ENCODE data around the gene RCOR3. TPM values are rescaled to one million over a fixed set of nuclear protein-coding genes. Genes with fewer than 3 reads are reported as not detected.
"Not testable (repeated sequence)": the region's sequence is repeated elsewhere in the genome, so short reads cannot be mapped to it uniquely, and the experiment has no call there.

Gene RCOR3
- polyA plus RNA-seq, 1 experiment: 39.2 TPM

GRCh38 chr1:211237579-211237978 is 21.6 kb upstream of the RCOR3 start:
- Histone ChIP-seq H3K9me3 (ENCODE audit: control insufficient read depth, insufficient read depth, low read length) (no peaks in the 10 kb centered on the region), H3K27ac (ENCODE audit: low read depth, low read length) (no peak overlapping the region), H3K27me3 (ENCODE audit: control insufficient read depth, insufficient read depth, low read length) (no peaks in the 10 kb centered on the region), H3K4me3 (ENCODE audit: low read depth, low read length) (no peak overlapping the region)
- TF ChIP-seq, protein P1, sequence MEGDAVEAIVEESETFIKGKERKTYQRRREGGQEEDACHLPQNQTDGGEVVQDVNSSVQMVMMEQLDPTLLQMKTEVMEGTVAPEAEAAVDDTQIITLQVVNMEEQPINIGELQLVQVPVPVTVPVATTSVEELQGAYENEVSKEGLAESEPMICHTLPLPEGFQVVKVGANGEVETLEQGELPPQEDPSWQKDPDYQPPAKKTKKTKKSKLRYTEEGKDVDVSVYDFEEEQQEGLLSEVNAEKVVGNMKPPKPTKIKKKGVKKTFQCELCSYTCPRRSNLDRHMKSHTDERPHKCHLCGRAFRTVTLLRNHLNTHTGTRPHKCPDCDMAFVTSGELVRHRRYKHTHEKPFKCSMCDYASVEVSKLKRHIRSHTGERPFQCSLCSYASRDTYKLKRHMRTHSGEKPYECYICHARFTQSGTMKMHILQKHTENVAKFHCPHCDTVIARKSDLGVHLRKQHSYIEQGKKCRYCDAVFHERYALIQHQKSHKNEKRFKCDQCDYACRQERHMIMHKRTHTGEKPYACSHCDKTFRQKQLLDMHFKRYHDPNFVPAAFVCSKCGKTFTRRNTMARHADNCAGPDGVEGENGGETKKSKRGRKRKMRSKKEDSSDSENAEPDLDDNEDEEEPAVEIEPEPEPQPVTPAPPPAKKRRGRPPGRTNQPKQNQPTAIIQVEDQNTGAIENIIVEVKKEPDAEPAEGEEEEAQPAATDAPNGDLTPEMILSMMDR (IDR thresholded peaks at IDR 0.05; ENCODE audit: low read depth, low read length): no peak
- DNase-seq (ENCODE audit: low read depth, low spot score): no peak
- ChIA-PET POLR2A (no interaction called here), CTCF (interaction anchor here (0.6 kb wide), 1 partner anchor 1430 kb away, joined by 3 read pairs; no protein-coding TSS in a partner anchor)

DNA sequence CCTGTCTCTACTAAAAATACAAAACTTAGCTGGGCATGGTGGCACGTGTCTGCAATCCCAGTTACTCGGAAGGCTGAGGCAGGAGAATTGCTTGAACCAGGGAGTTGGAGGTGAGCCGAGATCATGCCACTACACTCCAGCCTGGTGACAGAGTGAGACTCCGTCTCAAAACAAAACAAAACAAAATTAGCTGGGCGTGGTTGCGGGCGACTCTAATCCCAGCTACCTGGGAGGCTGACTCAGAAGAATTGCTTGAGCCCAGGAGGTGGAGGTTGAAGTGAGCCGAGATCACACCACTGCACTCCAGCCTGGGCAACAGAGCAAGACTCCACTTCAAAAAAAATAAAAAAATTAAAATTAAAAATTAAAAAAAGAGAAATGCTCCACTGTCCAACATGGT is 18.6 kb upstream of the RCOR3 start:
- H3K4me3 ChIP-seq (ENCODE audit: low read depth, low read length); POLR2A ChIA-PET; H3K27me3 ChIP-seq (ENCODE audit: control insufficient read depth, insufficient read depth, low read length); CTCF ChIA-PET; H3K27ac ChIP-seq (ENCODE audit: low read depth, low read length); H3K9me3 ChIP-seq (ENCODE audit: control insufficient read depth, insufficient read depth, low read length); DNase-seq (ENCODE audit: low read depth, low spot score): not testable (repeated sequence)

DNA sequence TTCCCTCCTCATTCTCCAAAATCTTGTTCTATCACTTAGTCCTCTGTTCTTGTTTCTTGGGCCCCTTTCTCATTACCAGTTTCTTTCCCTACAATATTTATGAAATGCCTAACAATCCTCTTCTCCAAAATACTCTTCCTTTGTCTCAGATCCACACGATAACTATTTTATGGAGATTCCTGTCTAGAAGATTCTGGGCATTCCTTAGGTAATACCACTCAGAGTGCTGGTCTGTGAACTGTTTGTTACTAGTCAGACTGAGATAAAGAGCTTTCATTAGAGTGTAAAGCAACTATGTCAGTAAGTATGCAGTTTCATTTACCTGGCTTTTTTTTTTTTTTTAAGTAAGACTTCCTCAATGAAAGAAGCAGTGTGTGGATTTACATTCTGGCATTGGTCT is 18.1 kb upstream of the RCOR3 start:
- Histone ChIP-seq H3K4me3 (ENCODE audit: low read depth, low read length) (no peak overlapping the region), H3K27ac (ENCODE audit: low read depth, low read length) (no peak overlapping the region), H3K9me3 (ENCODE audit: control insufficient read depth, insufficient read depth, low read length) (no peaks in the 10 kb centered on the region), H3K27me3 (ENCODE audit: control insufficient read depth, insufficient read depth, low read length) (peaks cover 3% of the 10 kb centered on the region)
- no peak for DNase-seq (ENCODE audit: low read depth, low spot score)
- TF ChIP-seq, protein P1 (IDR thresholded peaks at IDR 0.05; ENCODE audit: low read depth, low read length): no peak
- CTCF ChIA-PET: no interaction called here
- POLR2A ChIA-PET: interaction anchor here (0.7 kb wide), 1 partner anchor 74 kb away, joined by 4 read pairs; no protein-coding TSS in a partner anchor

- POLR2A ChIA-PET, CTCF ChIA-PET: not testable (repeated sequence)
These were observed 15.5 kb upstream of the RCOR3 start for GRCh38 chr1:211243639-211244038.

GRCh38 chr1:211246583-211246982 is 12.6 kb upstream of the RCOR3 start:
- CTCF ChIA-PET; POLR2A ChIA-PET; H3K4me3 ChIP-seq (ENCODE audit: low read depth, low read length); H3K9me3 ChIP-seq (ENCODE audit: control insufficient read depth, insufficient read depth, low read length); DNase-seq (ENCODE audit: low read depth, low spot score); H3K27ac ChIP-seq (ENCODE audit: low read depth, low read length); H3K27me3 ChIP-seq (ENCODE audit: control insufficient read depth, insufficient read depth, low read length): not testable (repeated sequence)

More at GRCh38 chr1:211243639-211244038, 15.5 kb upstream of the RCOR3 start:
- not testable (repeated sequence) for H3K27ac ChIP-seq (ENCODE audit: low read depth, low read length); H3K9me3 ChIP-seq (ENCODE audit: control insufficient read depth, insufficient read depth, low read length); DNase-seq (ENCODE audit: low read depth, low spot score); H3K27me3 ChIP-seq (ENCODE audit: control insufficient read depth, insufficient read depth, low read length); H3K4me3 ChIP-seq (ENCODE audit: low read depth, low read length)

DNA sequence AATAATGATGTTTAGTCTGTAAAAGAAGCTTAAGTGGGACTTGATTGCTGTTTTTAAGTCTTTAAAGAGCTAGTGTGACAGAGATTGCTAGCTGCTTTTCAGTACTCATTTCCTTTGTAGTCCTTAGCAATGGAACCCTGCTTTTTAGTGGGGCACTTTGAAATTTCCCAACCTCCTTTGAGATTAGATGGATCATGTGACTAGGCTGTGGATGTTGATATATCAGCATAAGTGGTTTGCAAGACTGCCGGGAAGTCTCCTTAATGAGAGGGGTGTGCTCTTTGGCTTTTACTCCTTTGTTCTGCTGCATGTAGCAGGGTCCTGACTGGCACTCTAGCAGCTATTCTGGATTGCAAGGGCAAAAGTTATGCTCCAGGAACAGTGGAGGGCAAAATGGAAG is 11.2 kb upstream of the RCOR3 start:
- Histone ChIP-seq H3K27ac (ENCODE audit: low read depth, low read length) (no peak overlapping the region), H3K9me3 (ENCODE audit: control insufficient read depth, insufficient read depth, low read length) (no peaks in the 10 kb centered on the region), H3K27me3 (ENCODE audit: control insufficient read depth, insufficient read depth, low read length) (peaks cover 3% of the 10 kb centered on the region), H3K4me3 (ENCODE audit: low read depth, low read length) (no peak overlapping the region)
- ChIA-PET CTCF (interaction anchor here (0.7 to 1.3 kb wide), 2 partner anchors 113 to 348 kb away, joined by 3 to 4 read pairs; no protein-coding TSS in a partner anchor), POLR2A (no interaction called here)
- DNase-seq (ENCODE audit: low read depth, low spot score): no peak
- TF ChIP-seq, protein P1 (IDR thresholded peaks at IDR 0.05; ENCODE audit: low read depth, low read length): no peak

- CTCF ChIA-PET: interaction anchor here (1.2 kb wide), 1 partner anchor 9 kb away, joined by 4 read pairs; no protein-coding TSS in a partner anchor
- POLR2A ChIA-PET: interaction anchor here (0.6 kb wide), 1 partner anchor 1619 kb away, joined by 3 read pairs; no protein-coding TSS in a partner anchor
- H3K27me3 ChIP-seq (ENCODE audit: control insufficient read depth, insufficient read depth, low read length): not testable (repeated sequence)
These were observed 9.6 kb upstream of the RCOR3 start for GRCh38 chr1:211249611-211250010.

More at GRCh38 chr1:211249611-211250010, 9.6 kb upstream of the RCOR3 start:
- not testable (repeated sequence) for H3K27ac ChIP-seq (ENCODE audit: low read depth, low read length); H3K9me3 ChIP-seq (ENCODE audit: control insufficient read depth, insufficient read depth, low read length); H3K4me3 ChIP-seq (ENCODE audit: low read depth, low read length); DNase-seq (ENCODE audit: low read depth, low spot score)
